ENCODE results near the gene TMEM135. TPM values are rescaled to one million over a fixed set of nuclear protein-coding genes. Genes with fewer than 3 reads are reported as not detected.

TMEM135 gene
- total RNA-seq, 4 donors from 2014 or later, result 19.0 to 38.5 (median 29.5) TPM

DNA sequence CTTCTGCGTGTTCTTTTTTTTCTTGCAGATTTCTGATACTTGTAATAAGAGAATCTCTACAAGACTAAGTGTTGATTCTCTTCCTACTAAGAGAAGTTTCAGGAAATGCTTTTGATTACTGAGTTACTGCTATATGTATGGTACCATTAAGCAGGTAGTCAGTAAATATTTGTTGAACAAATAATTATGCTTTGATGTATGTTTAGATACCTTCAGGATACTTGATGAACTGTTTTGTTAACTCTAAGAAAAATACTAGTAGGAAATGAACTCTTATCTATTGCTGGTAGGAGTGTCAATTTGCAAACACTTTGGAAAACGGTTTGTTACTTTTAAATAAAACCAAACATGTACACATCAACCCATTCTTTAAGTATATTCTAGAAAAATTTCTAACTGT, 90.6 kb downstream of the TMEM135 start:
- H3K36me3 ChIP-seq, result no peaks in the 10 kb centered on the region
- no peak for TF ChIP-seq POLR2A (IDR thresholded peaks at IDR 0.05)
- TF ChIP-seq, protein P1, sequence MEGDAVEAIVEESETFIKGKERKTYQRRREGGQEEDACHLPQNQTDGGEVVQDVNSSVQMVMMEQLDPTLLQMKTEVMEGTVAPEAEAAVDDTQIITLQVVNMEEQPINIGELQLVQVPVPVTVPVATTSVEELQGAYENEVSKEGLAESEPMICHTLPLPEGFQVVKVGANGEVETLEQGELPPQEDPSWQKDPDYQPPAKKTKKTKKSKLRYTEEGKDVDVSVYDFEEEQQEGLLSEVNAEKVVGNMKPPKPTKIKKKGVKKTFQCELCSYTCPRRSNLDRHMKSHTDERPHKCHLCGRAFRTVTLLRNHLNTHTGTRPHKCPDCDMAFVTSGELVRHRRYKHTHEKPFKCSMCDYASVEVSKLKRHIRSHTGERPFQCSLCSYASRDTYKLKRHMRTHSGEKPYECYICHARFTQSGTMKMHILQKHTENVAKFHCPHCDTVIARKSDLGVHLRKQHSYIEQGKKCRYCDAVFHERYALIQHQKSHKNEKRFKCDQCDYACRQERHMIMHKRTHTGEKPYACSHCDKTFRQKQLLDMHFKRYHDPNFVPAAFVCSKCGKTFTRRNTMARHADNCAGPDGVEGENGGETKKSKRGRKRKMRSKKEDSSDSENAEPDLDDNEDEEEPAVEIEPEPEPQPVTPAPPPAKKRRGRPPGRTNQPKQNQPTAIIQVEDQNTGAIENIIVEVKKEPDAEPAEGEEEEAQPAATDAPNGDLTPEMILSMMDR (IDR thresholded peaks at IDR 0.05), result no peak
- DNase-seq, result no peak
- H3K9me3 ChIP-seq, result no peaks in the 10 kb centered on the region
- no peaks in the 10 kb centered on the region for H3K4me1 ChIP-seq
- H3K4me3 ChIP-seq, result no peak overlapping the region
- intact Hi-C loops (cut with DNase I; ENCODE audit: low total_unique reads), result no loop called here
- H3K27ac ChIP-seq, result no peak overlapping the region
- H3K27me3 ChIP-seq, result no peaks in the 10 kb centered on the region

DNA sequence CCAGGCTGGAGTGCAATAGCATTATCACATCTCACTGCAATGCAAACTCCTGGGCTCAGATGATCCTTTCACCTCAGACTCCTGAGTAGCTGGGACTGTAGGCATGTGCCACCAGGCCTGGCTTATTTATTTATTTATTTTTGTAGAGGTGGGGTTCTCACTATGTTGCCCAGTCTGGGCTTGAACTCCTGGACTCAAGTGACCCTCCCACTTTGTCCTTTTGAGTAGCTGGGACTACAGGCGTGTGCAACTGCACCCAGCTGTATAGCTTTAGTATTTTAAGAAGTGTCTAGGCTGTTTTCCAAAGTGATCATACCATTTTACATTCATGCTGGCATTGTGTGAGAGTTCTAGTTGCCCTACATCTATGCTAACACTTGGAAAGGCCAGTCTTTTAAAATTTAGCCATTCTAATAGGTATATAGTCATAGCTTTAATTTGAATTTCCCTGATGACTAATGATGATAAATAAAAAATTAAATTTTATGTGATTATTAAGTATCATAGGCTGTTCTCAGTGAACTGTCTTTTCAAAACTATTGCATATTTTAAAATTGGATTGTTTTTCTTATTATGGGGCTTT, 96.9 kb downstream of the TMEM135 start:
- Histone ChIP-seq H3K27ac (no peak overlapping the region), H3K9me3 (no peaks in the 10 kb centered on the region), H3K4me1 (no peaks in the 10 kb centered on the region), H3K4me3 (no peak overlapping the region), H3K36me3 (no peaks in the 10 kb centered on the region), H3K27me3 (no peaks in the 10 kb centered on the region)
- intact Hi-C loops (cut with DNase I; ENCODE audit: low total_unique reads), result no loop called here
- TF ChIP-seq POLR2A (IDR thresholded peaks at IDR 0.05), result no peak
- DNase-seq, result no peak

DNA sequence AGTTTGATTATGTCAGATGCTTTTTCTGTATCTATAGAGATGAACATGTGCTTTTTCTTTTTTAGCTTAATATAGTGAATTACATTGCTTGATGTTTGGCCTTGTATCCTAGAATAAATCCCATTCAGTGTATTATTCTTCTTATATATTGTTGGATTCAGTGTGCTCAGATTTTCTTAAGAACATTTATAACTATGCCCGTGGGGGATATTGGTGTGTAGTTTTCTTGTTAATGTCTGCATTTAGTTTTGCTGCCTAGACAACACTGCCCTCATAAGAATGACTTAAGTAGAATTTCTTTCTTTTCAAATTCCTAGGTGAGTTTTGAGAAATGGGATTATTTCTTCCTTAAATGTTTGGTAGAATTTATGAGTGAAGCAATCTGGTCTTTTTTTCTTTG, 98.5 kb downstream of the TMEM135 start:
- TF ChIP-seq, protein P1 (IDR thresholded peaks at IDR 0.05), result no peak
- no peak for TF ChIP-seq POLR2A (IDR thresholded peaks at IDR 0.05)
- no peak overlapping the region for H3K4me3 ChIP-seq
- no peaks in the 10 kb centered on the region for H3K27me3 ChIP-seq
- DNase-seq, result no peak
- intact Hi-C loops (cut with DNase I; ENCODE audit: low total_unique reads), result no loop called here
- no peaks in the 10 kb centered on the region for H3K4me1 ChIP-seq
- H3K9me3 ChIP-seq, result no peaks in the 10 kb centered on the region
- no peaks in the 10 kb centered on the region for H3K36me3 ChIP-seq
- no peak overlapping the region for H3K27ac ChIP-seq

DNA sequence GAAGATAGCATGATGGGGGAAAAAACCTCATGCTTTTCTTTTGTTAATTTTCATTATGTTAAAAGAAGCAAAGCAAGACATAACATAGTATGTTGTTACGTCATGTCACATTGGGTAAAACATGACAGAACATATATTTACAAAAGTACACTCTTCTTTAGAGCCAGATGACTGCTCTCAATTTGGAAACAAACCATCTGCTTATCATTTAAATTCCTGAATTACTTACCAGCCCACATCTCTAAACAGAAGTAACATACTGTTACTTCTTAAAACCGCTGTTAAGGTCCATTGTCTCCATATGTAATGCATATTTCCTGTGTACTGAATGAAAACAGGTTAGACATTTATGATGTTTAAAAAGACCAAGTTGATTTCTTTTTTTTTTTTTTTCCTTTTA, 100.0 kb downstream of the TMEM135 start:
- H3K4me1 ChIP-seq, result no peaks in the 10 kb centered on the region
- TF ChIP-seq POLR2A (IDR thresholded peaks at IDR 0.05), result no peak
- TF ChIP-seq, protein P1 (IDR thresholded peaks at IDR 0.05), result no peak
- H3K4me3 ChIP-seq, result no peak overlapping the region
- intact Hi-C loops (cut with DNase I; ENCODE audit: low total_unique reads), result no loop called here
- no peaks in the 10 kb centered on the region for H3K9me3 ChIP-seq
- H3K27me3 ChIP-seq, result no peaks in the 10 kb centered on the region
- DNase-seq, result no peak
- no peaks in the 10 kb centered on the region for H3K36me3 ChIP-seq
- H3K27ac ChIP-seq, result no peak overlapping the region

DNA sequence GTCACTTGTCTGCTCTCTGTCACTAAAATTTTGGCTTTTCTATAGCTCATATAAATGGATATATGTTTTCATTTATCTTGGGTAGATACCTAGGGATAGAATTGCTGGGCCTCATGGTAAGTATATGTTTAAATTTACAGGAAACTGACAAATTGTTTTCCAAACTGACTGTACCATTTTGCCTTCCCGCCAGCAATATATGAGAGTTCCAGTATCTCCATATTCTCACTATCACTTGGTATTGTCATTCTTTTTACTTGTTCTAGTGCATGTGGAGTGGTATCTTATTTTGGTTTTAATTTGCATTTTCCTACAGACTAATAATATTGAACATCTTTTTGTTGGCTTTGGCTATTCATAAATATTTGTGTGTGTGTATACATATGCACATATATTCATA, 101.7 kb downstream of the TMEM135 start:
- Histone ChIP-seq H3K4me3 (no peak overlapping the region), H3K9me3 (no peaks in the 10 kb centered on the region), H3K27ac (no peak overlapping the region), H3K4me1 (no peaks in the 10 kb centered on the region), H3K36me3 (no peaks in the 10 kb centered on the region), H3K27me3 (no peaks in the 10 kb centered on the region)
- intact Hi-C loops (cut with DNase I; ENCODE audit: low total_unique reads), result no loop called here
- no peak for DNase-seq
- TF ChIP-seq, protein P1 (IDR thresholded peaks at IDR 0.05), result no peak
- no peak for TF ChIP-seq POLR2A (IDR thresholded peaks at IDR 0.05)

DNA sequence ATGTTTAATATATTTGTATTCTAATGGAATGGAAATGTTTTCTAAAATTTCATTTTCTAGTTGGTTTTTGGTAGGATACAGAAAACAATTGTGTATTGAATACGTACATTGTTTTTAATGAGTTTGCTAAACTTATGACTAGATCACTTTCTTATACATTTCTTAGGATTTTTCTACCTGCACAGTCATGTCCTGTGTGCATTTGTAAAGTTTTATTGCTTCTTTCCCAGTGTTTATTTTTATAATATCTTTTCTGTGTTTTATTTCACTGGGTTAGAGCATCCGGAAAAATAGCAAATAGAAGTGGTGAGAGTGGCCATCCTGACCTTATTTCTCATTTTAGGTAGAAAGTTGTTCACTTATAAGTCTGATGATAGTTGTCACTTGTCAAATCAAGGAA, 103.6 kb downstream of the TMEM135 start:
- no peak for TF ChIP-seq POLR2A (IDR thresholded peaks at IDR 0.05)
- TF ChIP-seq, protein P1 (IDR thresholded peaks at IDR 0.05), result no peak
- H3K4me1 ChIP-seq, result no peaks in the 10 kb centered on the region
- no peak for DNase-seq
- no peak overlapping the region for H3K4me3 ChIP-seq
- no peaks in the 10 kb centered on the region for H3K36me3 ChIP-seq
- H3K27ac ChIP-seq, result no peak overlapping the region
- no peaks in the 10 kb centered on the region for H3K9me3 ChIP-seq
- intact Hi-C loops (cut with DNase I; ENCODE audit: low total_unique reads), result no loop called here
- no peaks in the 10 kb centered on the region for H3K27me3 ChIP-seq
